ENCODE results near the gene RPP25. TPM values are rescaled to one million over a fixed set of nuclear protein-coding genes. Genes with fewer than 3 reads are reported as not detected.
A peak's percentile ranks its signal among the peaks of the same experiment; 100 is the strongest.

The RPP25 gene
- total RNA-seq, 1 experiment from 2014 or later: not detected

DNA sequence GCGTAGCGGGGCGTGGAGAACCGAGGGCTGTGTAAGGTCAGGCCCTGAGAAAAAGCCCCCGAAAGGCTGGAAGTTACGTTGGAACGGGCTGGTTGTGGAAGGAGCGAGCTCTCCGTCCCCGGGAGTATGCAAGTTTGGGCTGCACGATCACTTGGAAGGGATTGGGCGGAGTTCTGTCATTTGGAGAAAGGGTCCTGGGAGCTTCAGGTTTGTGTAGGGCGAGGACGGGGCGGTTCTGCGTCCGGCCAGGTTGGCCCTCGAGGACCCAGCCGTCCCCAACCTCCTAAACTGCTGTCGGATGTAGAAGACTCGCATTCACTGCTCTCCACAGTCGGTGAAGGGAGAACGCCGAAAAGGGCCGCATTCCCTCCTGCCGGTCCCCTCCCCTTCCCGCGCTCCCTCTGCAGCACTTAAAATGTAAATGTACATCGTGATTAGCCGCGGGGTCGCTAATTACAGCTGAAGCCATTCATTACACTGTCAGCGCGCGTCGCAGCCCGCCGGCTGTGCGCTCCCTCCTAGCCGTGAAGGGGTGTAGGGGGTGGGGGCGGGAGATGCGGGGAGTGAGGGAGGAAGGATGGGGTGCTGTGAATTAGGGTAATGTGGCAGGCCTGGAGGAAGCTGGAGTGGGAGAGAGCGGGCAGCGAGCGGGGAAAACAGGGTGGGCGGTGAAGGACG lies 2.5 kb upstream of the RPP25 start:
- Mint-ChIP-seq H3K36me3 (ENCODE audit: insufficient read depth, unreplicated experiment) (no peaks in the 10 kb centered on the region), H3K9me3 (ENCODE audit: unreplicated experiment) (no peaks in the 10 kb centered on the region), H3K4me1 (ENCODE audit: insufficient read depth, unreplicated experiment) (no peaks in the 10 kb centered on the region), H3K27ac (ENCODE audit: low read depth, unreplicated experiment) (no peak overlapping the region), H3K4me3 (ENCODE audit: unreplicated experiment) (no peak overlapping the region), H3K27me3 (ENCODE audit: insufficient read depth, unreplicated experiment) (no peaks in the 10 kb centered on the region)
- ChIA-PET POLR2A (interaction anchor here (0.5 kb wide), 1 partner anchor 181 kb away, joined by 3 read pairs; no protein-coding TSS in a partner anchor), CTCF (interaction anchor here (0.6 kb wide), 1 partner anchor 241 kb away, joined by 3 read pairs; no protein-coding TSS in a partner anchor)
- intact Hi-C loops (cut with micrococcal nuclease): loop anchor here (10.0 kb wide), 1 partner anchor 584 kb away; no protein-coding TSS in a partner anchor
- TF ChIP-seq, protein P1, sequence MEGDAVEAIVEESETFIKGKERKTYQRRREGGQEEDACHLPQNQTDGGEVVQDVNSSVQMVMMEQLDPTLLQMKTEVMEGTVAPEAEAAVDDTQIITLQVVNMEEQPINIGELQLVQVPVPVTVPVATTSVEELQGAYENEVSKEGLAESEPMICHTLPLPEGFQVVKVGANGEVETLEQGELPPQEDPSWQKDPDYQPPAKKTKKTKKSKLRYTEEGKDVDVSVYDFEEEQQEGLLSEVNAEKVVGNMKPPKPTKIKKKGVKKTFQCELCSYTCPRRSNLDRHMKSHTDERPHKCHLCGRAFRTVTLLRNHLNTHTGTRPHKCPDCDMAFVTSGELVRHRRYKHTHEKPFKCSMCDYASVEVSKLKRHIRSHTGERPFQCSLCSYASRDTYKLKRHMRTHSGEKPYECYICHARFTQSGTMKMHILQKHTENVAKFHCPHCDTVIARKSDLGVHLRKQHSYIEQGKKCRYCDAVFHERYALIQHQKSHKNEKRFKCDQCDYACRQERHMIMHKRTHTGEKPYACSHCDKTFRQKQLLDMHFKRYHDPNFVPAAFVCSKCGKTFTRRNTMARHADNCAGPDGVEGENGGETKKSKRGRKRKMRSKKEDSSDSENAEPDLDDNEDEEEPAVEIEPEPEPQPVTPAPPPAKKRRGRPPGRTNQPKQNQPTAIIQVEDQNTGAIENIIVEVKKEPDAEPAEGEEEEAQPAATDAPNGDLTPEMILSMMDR (IDR thresholded peaks at IDR 0.05; ENCODE audit: unreplicated experiment): no peak
- no peak for DNase-seq (ENCODE audit: unreplicated experiment)
- no TSS peak for BruUV-seq (replicated peaks)

DNA sequence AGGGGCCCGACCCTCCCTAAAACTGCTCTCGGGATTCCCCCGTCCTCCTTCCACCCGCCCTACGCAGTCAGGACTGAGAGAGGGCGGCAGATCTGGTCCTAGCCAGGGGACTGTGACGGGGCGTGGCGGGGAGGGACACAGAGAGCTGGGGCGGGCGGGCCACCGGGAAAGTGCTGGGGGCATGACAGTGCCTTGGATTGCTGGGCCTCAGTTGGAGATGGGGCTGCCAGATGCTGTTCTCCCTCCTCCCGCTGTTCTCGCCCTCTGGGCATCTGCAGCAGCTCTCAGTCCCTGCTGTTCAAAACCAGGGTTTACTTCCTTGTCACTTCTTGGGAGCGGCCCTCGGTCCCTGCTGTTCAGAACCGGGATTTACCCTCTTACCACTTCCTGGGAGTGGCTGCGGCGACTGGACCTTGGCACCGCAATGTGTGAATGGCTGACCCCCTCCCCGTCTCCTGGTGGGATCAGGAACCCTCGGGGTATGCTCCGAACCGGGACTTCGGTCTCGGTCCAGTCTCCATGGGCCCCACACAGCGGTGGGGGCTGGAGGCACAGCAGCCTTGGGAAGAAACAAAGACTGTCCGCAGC lies 1.8 kb upstream of the RPP25 start:
- ChIA-PET POLR2A (interaction anchor here (0.6 kb wide), 1 partner anchor 211 kb away, joined by 3 read pairs; no protein-coding TSS in a partner anchor), CTCF (interaction anchor here (0.6 to 1.3 kb wide), 2 partner anchors 12 to 241 kb away, joined by 3 to 4 read pairs; no protein-coding TSS in a partner anchor)
- TF ChIP-seq, protein P1 (IDR thresholded peaks at IDR 0.05; ENCODE audit: unreplicated experiment): no peak
- H3K36me3 Mint-ChIP-seq (ENCODE audit: insufficient read depth, unreplicated experiment): no peaks in the 10 kb centered on the region
- H3K4me3 Mint-ChIP-seq (ENCODE audit: unreplicated experiment): peak overlapping the region; percentile 8
- H3K27me3 Mint-ChIP-seq (ENCODE audit: insufficient read depth, unreplicated experiment): no peaks in the 10 kb centered on the region
- intact Hi-C loops (cut with micrococcal nuclease): loop anchor here (10.0 kb wide), 1 partner anchor 584 kb away; no protein-coding TSS in a partner anchor
- H3K27ac Mint-ChIP-seq (ENCODE audit: low read depth, unreplicated experiment): no peak overlapping the region
- no peaks in the 10 kb centered on the region for H3K9me3 Mint-ChIP-seq (ENCODE audit: unreplicated experiment)
- no peaks in the 10 kb centered on the region for H3K4me1 Mint-ChIP-seq (ENCODE audit: insufficient read depth, unreplicated experiment)
- no peak for DNase-seq (ENCODE audit: unreplicated experiment)
- BruUV-seq (replicated peaks): no TSS peak

GRCh38 chr15:74957476-74958035 lies 984 bp upstream of the RPP25 start:
- no peaks in the 10 kb centered on the region for H3K36me3 Mint-ChIP-seq (ENCODE audit: insufficient read depth, unreplicated experiment)
- H3K4me1 Mint-ChIP-seq (ENCODE audit: insufficient read depth, unreplicated experiment): no peaks in the 10 kb centered on the region
- no peaks in the 10 kb centered on the region for H3K9me3 Mint-ChIP-seq (ENCODE audit: unreplicated experiment)
- no peaks in the 10 kb centered on the region for H3K27me3 Mint-ChIP-seq (ENCODE audit: insufficient read depth, unreplicated experiment)
- no peak overlapping the region for H3K27ac Mint-ChIP-seq (ENCODE audit: low read depth, unreplicated experiment)
- intact Hi-C loops (cut with micrococcal nuclease): loop anchor here (10.0 kb wide), 1 partner anchor 583 kb away; no protein-coding TSS in a partner anchor
- CTCF ChIA-PET: interaction anchor here (0.6 to 1.3 kb wide), 5 partner anchors 11 to 584 kb away, joined by 3 to 5 read pairs (median 4); no protein-coding TSS in a partner anchor
- no peak for DNase-seq (ENCODE audit: unreplicated experiment)
- TF ChIP-seq, protein P1 (IDR thresholded peaks at IDR 0.05; ENCODE audit: unreplicated experiment): no peak
- peak overlapping the region; percentile 68 for H3K4me3 Mint-ChIP-seq (ENCODE audit: unreplicated experiment)
- BruUV-seq (replicated peaks): no TSS peak
- POLR2A ChIA-PET: interaction anchor here (0.6 to 1.9 kb wide), 7 partner anchors 10 to 342 kb away, joined by 3 to 5 read pairs (median 3); partner anchors contain the start of genes CLK3, FAM219B and SCAMP5

Measured in MCF 10A (cell line).